Stomach (tissue), 9 donors: ENCODE measurements around the gene CFAP74. TPM values are rescaled to one million over a fixed set of nuclear protein-coding genes. Genes with fewer than 3 reads are reported as not detected.
A peak's percentile ranks its signal among the peaks of the same experiment; 100 is the strongest.

Experiments used
- DNase-seq, 2 donors: peaks; one replicate each; pipeline versions ENCODE4 v3.0.0 to v3.0.0-alpha.2; 2013 to 2019
- H3K27ac ChIP-seq, 5 donors: fragments of 200-600 bp in 4 of 5; sonication (generic) in 4 of 5; one replicate each; pipeline ENCODE4 v1.5.1; 2013 to 2019; ENCODE audit warnings: mild to moderate bottlenecking in 1 of 5, moderate library complexity in 1 of 5
- H3K27me3 ChIP-seq, 3 donors: fragments of 200-600 bp; sonication (generic); one replicate each; pipeline ENCODE4 v1.5.1; 2017 to 2019; ENCODE audit warnings: mixed run types in 1 of 3
- H3K36me3 ChIP-seq, 4 donors: fragments of 200-600 bp; sonication (generic); 1 replicate in 3 of 4; 2 replicates in 1 of 4; pipeline ENCODE4 v1.5.1; 2016 to 2019
- H3K4me1 ChIP-seq, 4 donors: fragments of 200-600 bp; sonication (generic); one replicate each; pipeline ENCODE4 v1.5.1; 2016 to 2019
- H3K4me3 ChIP-seq, 4 donors: fragments of 200-600 bp; sonication (generic) in 3 of 4; one replicate each; pipeline ENCODE4 v1.5.1; 2016 to 2019; ENCODE audit warnings: mild to moderate bottlenecking in 1 of 4
- H3K9me3 ChIP-seq, 4 donors: fragments of 200-600 bp; sonication (generic); one replicate each; pipeline ENCODE4 v1.5.1; 2016 to 2019
- CTCF ChIP-seq, 7 experiments: fragments of 450-650 bp in 4 of 7; fragments of 200-600 bp in 3 of 7; sonication (generic) in 3 of 7; IDR thresholded peaks; one replicate each; pipeline ENCODE4 v1.5.1; 2016 to 2019; ENCODE audit warnings: antibody characterized with exemption in 7 of 7, control low read depth in 2 of 7, mild to moderate bottlenecking in 1 of 7
- EP300 ChIP-seq: sonication (generic); formaldehyde crosslinking; IDR thresholded peaks from one replicate; pipeline ENCODE4 v1.6.1; 2017; ENCODE audit warnings: antibody characterized with exemption
- POLR2A ChIP-seq, 4 donors: fragments of 450-650 bp; IDR thresholded peaks; one replicate each; pipeline ENCODE4 v1.6.1; 2016; ENCODE audit warnings: antibody characterized with exemption in 4 of 4, control low read depth in 2 of 4, mild to moderate bottlenecking in 1 of 4, moderate library complexity in 1 of 4
- POLR2AphosphoS5 ChIP-seq, 3 donors: sonication (generic); formaldehyde crosslinking; IDR thresholded peaks; one replicate each; pipeline ENCODE4 v1.6.1; 2016; ENCODE audit warnings: antibody characterized with exemption in 3 of 3
- WGBS, 5 donors: extraction: QIAGEN DNeasy Blood & Tissue Kit in 3 of 5; methylation state at CpG; one replicate each; pipeline versions ENCODE4 v1.1.5 to v1.1.7; 2013 to 2018; 5-methylcytosine and 5-hydroxymethylcytosine counted together
- intact Hi-C: fragments of 100-400 bp; cut with DNase I; formaldehyde crosslinking; loops from one replicate; pipeline ENCODE4 v1.15.1; 2023; ENCODE audit warnings: low total_unique reads
- polyA plus RNA-seq, 3 donors: library from polyadenylated mRNA; stranded (reverse); fragments of 200-250 nt; gene quantifications; one replicate each; pipeline ENCODE4 v1.2.3, GENCODE V29; 2013
- total RNA-seq, 5 donors: library from RNA; depleted of rRNA; stranded (reverse); fragments of >200 nt; gene quantifications; one replicate each; pipeline versions ENCODE4 v1.1.0 to v1.2.3, GENCODE V29; 2014 to 2016
- donor health status: healthy with polysubstance abuse.
- donor health status: Bipolar disorder and iron deficiency.
- donor health status: healthy.

The CFAP74 gene
- total and polyA plus RNA-seq, 8 donors = under 0.01 TPM; not detected in 7

DNA sequence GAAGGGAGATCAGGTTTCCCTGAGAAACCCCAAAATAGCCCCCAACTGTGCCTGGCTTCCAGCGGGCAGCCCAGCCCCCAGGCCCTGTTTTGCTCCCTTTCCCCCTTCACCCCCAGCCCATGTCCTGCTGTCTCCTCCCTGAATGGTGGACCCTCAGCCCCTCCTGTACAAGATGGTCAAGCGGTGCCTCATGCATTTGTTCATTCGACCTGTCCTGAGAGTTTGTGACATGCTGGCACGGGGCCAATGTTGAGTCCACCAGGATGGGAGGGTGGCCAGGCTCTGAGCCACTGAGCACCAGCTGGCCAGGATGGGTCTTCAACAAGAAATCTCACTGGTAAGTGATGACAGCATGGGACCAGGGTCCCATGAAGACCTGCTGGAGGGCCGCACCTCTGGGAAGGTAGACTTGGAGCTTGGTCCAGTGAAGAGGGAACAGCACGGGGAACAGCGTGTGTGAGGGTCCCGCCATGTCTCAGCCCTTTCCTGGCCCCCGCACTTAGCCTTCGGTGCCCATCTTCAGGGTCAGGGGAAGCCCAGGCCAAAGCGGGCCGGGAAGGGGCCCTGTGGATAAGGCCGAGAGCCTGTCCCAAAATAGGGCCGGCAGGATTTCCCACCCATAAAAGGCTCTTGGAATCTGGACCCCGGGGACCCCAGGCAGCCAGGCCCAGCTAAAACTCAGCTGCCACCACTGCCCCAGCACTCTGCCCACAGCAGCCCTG, 88.5 kb downstream of the CFAP74 start, which contains the start of gene CALML6:
TSS of gene CALML6 (plus strand) at position 290 of the 722 bp plus-strand sequence. CDS start at position 311, 21 bp downstream.
- Histone ChIP-seq H3K4me3 (no peak within 1 kb of the TSS), H3K27ac (peak within 1 kb of the TSS in 4 of 5 donors; percentile 18 to 69 (median 52)), H3K9me3 (no peaks in the 10 kb centered on the region), H3K27me3 (peaks cover 0 to 4% (median 0%) of the 10 kb centered on the region in 3 donors), H3K36me3 (no peaks in the 10 kb centered on the region), H3K4me1 (peaks cover 18 to 35% (median 32%) of the 10 kb centered on the region in 4 donors)
- intact Hi-C loops = no loop called here
- DNase-seq = peak in 1 of 2 donors; percentile 18
- TF ChIP-seq CTCF (IDR thresholded peaks at IDR 0.05) (no peak), POLR2A (IDR thresholded peaks at IDR 0.05) (no peak), EP300 (no peak), POLR2AphosphoS5 (IDR thresholded peaks at IDR 0.05) (no peak)
- 77 to 89% (median 89%) methylated on average over 14 to 15 of the region's 15 CpGs for WGBS, 5 donors

DNA sequence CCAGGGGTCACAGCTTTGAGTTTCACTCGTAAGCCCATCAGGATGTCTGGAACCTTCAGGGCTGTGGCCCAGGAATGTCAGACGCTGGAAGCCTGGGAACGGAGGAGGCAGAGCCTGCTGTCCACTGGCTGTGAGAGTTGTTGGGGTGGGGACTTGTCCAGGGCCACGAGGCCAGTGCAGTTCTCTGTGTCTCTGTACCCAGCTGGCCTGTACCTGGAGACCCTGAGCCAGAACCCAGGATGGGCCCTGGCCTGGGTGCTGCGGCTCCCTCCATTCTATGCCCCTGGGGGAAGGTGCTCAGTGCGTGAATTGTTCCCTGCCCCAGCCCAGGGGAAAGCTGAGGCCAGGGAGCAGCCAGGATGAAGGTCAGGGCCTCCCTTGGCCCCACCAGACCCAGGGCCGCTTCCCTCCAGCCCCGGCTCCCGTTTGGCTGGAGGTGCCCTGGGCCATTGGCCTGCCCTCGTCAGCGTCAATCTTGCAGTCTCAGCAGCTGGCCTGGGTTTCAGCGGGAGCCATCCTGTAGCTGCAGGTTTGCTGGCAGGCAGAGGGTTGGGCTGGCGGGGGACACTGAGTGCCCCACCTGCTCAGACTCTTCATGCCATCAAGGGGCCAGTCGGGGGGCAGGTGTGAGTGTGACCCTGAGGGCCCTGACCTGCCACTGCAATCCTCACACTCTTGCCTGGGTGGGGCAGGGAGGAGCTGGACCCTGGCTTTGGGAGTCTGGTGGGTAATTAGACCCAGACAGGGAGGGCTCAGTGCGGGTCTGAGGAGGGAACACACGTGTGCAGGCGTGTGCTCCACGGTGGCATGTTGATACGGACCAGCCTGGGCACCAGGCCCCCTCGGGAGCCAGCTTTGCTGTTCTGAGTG, 89.2 kb downstream of the CFAP74 start:
- DNase-seq = peak in 1 of 2 donors; percentile 22
- WGBS, 5 donors = 64 to 78% (median 76%) methylated on average over 11 to 20 of the region's 20 CpGs
- intact Hi-C loops = no loop called here
- Histone ChIP-seq H3K4me3 (no peak overlapping the region), H3K27ac (no peak overlapping the region), H3K4me1 (peaks cover 22 to 42% (median 34%) of the 10 kb centered on the region in 4 donors), H3K27me3 (peaks cover 0 to 4% (median 0%) of the 10 kb centered on the region in 3 donors), H3K9me3 (no peaks in the 10 kb centered on the region), H3K36me3 (no peaks in the 10 kb centered on the region)
- no peak for TF ChIP-seq CTCF (IDR thresholded peaks at IDR 0.05)
- no peak for TF ChIP-seq EP300
- TF ChIP-seq POLR2AphosphoS5 (IDR thresholded peaks at IDR 0.05) = no peak
- TF ChIP-seq POLR2A (IDR thresholded peaks at IDR 0.05) = no peak

- Histone ChIP-seq H3K27me3 (no peaks in the 10 kb centered on the region), H3K4me3 (no peak overlapping the region), H3K4me1 (peaks cover 30 to 45% (median 41%) of the 10 kb centered on the region in 4 donors), H3K27ac (no peak overlapping the region), H3K9me3 (no peaks in the 10 kb centered on the region), H3K36me3 (no peaks in the 10 kb centered on the region)
- WGBS, 5 donors = 79 to 93% (median 86%) methylated on average over 12 to 13 of the region's 13 CpGs
- DNase-seq = peak in 1 of 2 donors; percentile 15
- TF ChIP-seq POLR2AphosphoS5 (IDR thresholded peaks at IDR 0.05) (no peak), CTCF (IDR thresholded peaks at IDR 0.05) (no peak), EP300 (no peak), POLR2A (IDR thresholded peaks at IDR 0.05) (no peak)
- intact Hi-C loops = no loop called here
Observed at GRCh38 chr1:1911350-1912041, 92.1 kb downstream of the CFAP74 start.
